A172 (cell line): Measurements from ENCODE around the gene LEAP2. TPM values are rescaled to one million over a fixed set of nuclear protein-coding genes. Genes with fewer than 3 reads are reported as not detected.

ENCODE experiments used
- DNase-seq: peaks from one replicate; pipeline ENCODE4 v3.0.0-alpha.2; 2015; ENCODE audit warnings: low spot score
- total RNA-seq: library from RNA; depleted of rRNA; stranded (reverse); fragments of >200 nt; shearing (Covaris generic); gene quantifications from 2 replicates; pipeline ENCODE4 v1.2.3, GENCODE V29; 2014; rRNA removed

The LEAP2 gene
- total RNA-seq, 1 experiment from 2014 or later: 1.9 TPM

DNA sequence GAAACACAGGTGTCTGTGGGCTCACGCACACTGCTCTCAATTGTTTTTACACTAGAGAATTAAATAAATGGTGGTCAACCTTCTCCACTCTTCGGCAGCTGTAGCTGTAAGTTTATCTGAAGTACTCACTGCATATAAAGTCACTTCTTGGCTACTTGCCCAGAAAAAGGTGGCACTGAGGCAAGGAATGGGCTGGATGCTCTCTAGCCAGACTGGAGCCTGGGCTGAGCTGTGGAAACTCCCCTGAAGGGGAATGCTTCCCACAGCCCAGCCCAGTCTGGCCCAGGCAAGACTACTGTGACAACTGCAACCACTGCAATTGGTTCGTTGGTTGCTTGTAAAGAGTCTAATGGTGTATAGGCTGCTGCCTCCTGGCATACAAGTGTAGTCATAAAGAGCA is 4.5 kb downstream of the LEAP2 start:
- DNase-seq: peak; percentile 33

- peak; percentile 72 for DNase-seq
These were observed 9.9 kb downstream of the LEAP2 start for GRCh38 chr5:132883261-132883834.

GRCh38 chr5:132884548-132884947 is 11.1 kb downstream of the LEAP2 start:
- no peak for DNase-seq

DNA sequence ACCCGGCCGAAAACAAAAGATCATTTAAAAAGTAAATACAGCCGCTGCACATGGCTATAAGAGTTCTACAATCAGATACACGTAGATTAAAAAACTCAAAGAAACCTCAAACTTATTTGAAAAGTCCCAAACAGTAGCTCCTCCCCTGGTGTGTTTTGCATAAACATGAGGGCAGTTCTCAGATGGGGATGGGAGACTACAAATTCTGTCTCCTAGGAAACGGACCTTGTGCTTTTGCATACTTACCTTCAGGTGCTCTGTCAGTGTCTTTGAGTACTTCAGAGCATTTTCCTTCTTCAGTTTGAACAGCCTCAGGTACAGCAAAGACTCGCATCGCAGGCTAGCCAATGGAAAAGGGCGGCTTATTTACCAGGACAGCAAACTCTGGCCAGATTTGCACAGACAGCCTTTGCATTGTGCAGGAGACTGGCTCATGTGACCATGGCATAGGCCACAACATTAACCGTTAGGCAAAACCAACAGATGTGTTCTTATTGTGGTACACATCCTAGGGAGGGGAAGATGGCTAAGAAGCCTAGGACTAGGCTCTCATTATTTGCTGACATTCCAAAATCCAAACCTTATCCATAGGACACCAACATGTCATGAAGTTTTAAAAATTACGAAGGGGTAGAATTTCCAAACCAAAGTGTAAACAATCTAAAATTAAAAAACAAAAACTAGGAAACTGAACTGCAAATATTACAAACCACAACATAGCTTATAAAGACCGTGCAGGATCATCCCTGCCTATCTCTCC is 12.8 kb downstream of the LEAP2 start:
- DNase-seq: no peak

DNA sequence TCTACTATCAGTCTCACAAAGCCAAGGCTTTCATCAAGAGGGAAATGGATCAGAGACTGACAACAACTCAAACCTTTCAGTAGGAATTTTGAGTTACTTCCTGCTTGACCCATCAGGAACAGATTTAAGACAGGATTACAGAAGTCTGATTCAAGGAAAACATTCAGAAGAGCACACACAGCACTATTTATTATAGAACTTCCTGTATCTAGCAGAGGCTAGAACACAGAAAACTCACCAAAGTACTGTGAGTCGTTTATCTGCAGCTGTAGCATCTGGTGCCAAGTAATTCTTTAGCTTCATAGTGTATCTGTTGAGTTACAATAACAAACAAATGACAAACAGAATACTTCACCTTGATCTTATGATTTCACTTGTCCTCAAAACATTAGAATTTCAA is 13.8 kb downstream of the LEAP2 start:
- DNase-seq: no peak

GRCh38 chr5:132889501-132889900 is 16.0 kb downstream of the LEAP2 start:
- DNase-seq: no peak

GRCh38 chr5:132890817-132891216 is 17.3 kb downstream of the LEAP2 start:
- DNase-seq: no peak

DNA sequence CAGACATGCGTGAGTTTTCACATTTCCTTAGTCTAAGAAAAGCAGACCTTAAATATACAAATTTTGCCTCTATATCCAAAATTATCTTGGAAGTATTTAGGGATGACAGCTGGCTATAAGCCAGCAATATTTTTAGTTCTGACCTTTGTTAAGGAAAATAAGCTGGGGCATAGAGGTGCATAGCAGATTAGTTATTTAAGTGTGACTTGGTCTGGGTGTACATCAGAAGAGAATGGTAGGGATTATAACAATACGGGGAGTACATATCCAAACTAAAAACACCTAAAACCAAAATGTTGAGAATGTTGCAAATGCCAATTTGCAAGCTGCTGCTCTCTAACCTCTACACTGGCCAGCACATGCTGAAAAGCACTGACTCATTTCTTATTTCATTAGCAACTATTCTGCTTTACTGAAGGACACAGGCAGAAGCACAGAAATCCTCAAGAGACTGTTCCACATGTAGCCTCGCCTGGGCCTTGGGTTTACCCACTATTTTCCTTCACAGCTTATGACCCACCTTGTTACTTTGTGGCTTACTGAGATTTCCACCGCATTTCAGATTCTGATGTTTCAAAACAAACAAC is 22.3 kb downstream of the LEAP2 start:
- no peak for DNase-seq

GRCh38 chr5:132896685-132897084 is 23.2 kb downstream of the LEAP2 start:
- DNase-seq: no peak

DNA sequence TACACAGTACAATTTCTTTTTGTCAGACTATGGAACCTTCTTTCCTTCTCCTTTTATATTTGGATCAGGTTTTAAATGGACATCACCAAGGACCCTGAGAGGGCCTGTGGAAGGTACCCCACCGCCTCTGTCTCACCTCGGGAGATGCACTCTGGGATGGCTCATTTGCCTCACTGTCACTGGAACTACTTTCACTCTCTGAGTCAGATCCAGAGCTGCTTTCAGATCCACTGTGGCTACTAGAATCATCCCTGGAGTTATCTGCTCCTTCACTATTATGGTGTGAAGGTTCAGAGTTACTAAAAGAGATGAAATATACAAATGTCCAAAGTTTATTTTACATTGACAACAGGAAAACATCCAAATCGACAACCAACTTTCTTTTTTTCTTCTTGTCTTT is 24.6 kb downstream of the LEAP2 start:
- no peak for DNase-seq

GRCh38 chr5:132901036-132901435 is 27.6 kb downstream of the LEAP2 start:
- no peak for DNase-seq

GRCh38 chr5:132901730-132902129 is 28.3 kb downstream of the LEAP2 start:
- no peak for DNase-seq

GRCh38 chr5:132905938-132906337 is 32.5 kb downstream of the LEAP2 start:
- DNase-seq: no peak

DNA sequence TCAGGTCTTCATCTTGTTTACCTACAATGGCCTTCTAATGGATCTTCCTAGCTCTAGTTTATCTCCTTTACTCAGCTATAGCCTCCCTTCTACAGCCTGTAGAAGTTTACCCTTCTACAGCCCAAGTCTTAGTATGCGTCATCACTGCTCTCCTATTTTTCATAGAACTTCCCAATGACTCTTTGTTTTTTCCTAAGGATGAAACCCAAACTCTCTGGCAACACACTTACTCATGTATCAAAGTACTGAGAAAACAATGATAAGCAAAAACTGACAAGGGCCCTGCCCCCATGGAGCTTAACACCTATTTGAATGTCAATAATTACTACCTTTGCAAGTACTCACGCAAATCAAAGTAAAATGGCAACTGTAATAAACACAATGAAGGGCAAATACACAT is 33.7 kb downstream of the LEAP2 start:
- DNase-seq: no peak

- no peak for DNase-seq
These were observed 36.2 kb downstream of the LEAP2 start for GRCh38 chr5:132909702-132910101.

GRCh38 chr5:132915681-132916080 is 42.2 kb downstream of the LEAP2 start:
- peak; percentile 22 for DNase-seq

DNA sequence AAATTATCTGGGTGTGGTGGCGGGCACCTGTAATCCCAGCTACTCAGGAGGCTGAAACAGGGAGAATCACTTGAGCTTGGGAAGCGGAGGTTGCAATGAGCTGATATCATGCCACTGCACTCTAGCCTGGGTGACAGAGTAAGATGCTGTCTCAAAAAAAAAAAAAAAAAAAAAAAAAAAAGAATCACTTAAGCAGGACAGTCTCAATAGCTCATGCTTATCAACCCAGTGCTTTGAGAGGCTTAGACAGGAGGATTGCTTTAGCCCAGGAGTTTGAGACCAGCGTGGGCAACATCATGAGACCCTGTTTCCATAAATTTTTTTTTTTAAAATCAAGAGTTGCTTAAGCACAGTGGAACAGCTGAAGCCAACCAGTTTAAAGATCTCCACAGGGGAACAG is 42.6 kb downstream of the LEAP2 start:
- no peak for DNase-seq

Other genes starting within 250 kb of the LEAP2 start
- not detected in 2 replicates for gene IL13, start 215.5 kb upstream of the LEAP2 start, total RNA-seq
- not detected in 2 replicates for gene IL4, start 199.7 kb upstream of the LEAP2 start, total RNA-seq
- 10.6 and 16.4 TPM in 2 replicates for gene KIF3A, start 136.1 kb upstream of the LEAP2 start, total RNA-seq
- gene CCNI2, start 126.2 kb upstream of the LEAP2 start, total RNA-seq: not detected in 2 replicates
- gene SEPTIN8, start 96.4 kb upstream of the LEAP2 start, total RNA-seq: 48.1 and 55.4 TPM in 2 replicates
- gene SOWAHA, start 60.4 kb upstream of the LEAP2 start, total RNA-seq: not detected in 2 replicates
- 5.6 and 6.1 TPM in 2 replicates for gene SHROOM1, start 43.0 kb upstream of the LEAP2 start, total RNA-seq
- gene GDF9, start 7.2 kb upstream of the LEAP2 start, total RNA-seq: 0.36 and 2.4 TPM in 2 replicates
- 198 and 275 TPM in 2 replicates for gene UQCRQ, start 7.0 kb upstream of the LEAP2 start, total RNA-seq
- 40.1 and 48.0 TPM in 2 replicates for gene AFF4, start 90.0 kb downstream of the LEAP2 start, total RNA-seq
- 35.3 and 43.4 TPM in 2 replicates for gene ZCCHC10, start 152.9 kb downstream of the LEAP2 start, total RNA-seq
- gene HSPA4, start 178.3 kb downstream of the LEAP2 start, total RNA-seq: 227 and 236 TPM in 2 replicates